HUES6 (cell line): ENCODE measurements around the gene DDX47.
"Not testable (repeated sequence)": the region's sequence is repeated elsewhere in the genome, so short reads cannot be mapped to it uniquely, and the experiment has no call there.

ENCODE experiments used
- H3K27ac ChIP-seq: 2 replicates; pipeline ENCODE4 v1.7.0; 2013; ENCODE audit warnings: low read depth, mild to moderate bottlenecking, low read length, inconsistent platforms
- H3K27me3 ChIP-seq: 2 replicates; pipeline ENCODE4 v1.6.1; 2013; ENCODE audit warnings: low read length; ENCODE audit not compliant: control insufficient read depth, insufficient read depth
- H3K36me3 ChIP-seq: 2 replicates; pipeline ENCODE4 v1.6.1; 2013; ENCODE audit warnings: low read length; ENCODE audit not compliant: control insufficient read depth, insufficient read depth
- H3K4me1 ChIP-seq: 2 replicates; pipeline ENCODE4 v1.6.1; 2013; ENCODE audit warnings: low read length; ENCODE audit not compliant: control insufficient read depth, insufficient read depth
- H3K4me3 ChIP-seq: 2 replicates; pipeline ENCODE4 v1.5.1; 2013; ENCODE audit warnings: low read depth, low read length
- H3K9ac ChIP-seq: one replicate; pipeline ENCODE4 v1.6.1; 2013; ENCODE audit warnings: mild to moderate bottlenecking, low read length
- H3K9me3 ChIP-seq: 2 replicates; pipeline ENCODE4 v1.6.1; 2013; ENCODE audit warnings: low read depth, low read length; ENCODE audit not compliant: control insufficient read depth, insufficient read depth

DDX47 gene

DNA sequence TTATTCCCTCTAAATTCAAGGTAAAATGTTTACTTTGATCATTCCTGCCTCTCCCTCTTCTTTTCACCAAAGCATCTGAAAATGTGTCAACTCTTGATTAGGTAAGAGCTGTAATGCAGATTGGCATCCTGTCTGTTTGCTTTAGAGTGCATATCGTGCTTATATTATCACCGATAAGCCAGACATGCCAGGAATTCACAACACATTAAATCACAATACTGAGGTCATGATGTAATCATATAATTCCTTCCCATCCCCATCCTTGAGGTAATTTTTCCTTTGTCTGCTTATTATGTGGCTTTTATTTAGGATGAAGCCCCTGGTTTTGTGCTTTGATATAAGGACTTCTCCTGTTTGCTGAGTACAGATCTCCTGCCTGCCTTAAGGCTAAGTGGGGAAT is 10.2 kb downstream of the DDX47 start:
- Histone ChIP-seq H3K9me3 (no peaks in the 10 kb centered on the region), H3K4me3 (no peak overlapping the region), H3K36me3 (peaks cover 88% of the 10 kb centered on the region), H3K4me1 (no peaks in the 10 kb centered on the region), H3K27me3 (no peaks in the 10 kb centered on the region), H3K9ac (no peak overlapping the region), H3K27ac (no peak overlapping the region)

DNA sequence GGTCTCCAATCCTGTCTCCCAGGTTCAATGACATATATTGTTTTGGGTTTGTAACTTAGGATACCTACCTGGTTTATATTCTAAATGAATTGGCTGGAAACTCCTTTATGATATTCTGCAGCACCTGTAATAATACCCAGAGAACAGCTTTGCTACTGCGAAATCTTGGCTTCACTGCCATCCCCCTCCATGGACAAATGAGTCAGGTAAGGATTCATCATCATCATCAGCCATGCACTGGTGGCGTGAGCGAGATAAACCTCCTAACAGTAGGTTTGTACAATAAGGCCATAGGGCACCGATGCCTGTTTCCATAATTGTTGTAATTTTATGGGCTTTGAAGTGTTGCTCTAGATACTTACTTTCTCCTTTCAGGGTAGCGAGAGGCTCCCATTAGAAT is 10.7 kb downstream of the DDX47 start:
- H3K27ac ChIP-seq: no peak overlapping the region
- peaks cover 92% of the 10 kb centered on the region for H3K36me3 ChIP-seq
- no peak overlapping the region for H3K9ac ChIP-seq
- H3K27me3 ChIP-seq: no peaks in the 10 kb centered on the region
- no peaks in the 10 kb centered on the region for H3K4me1 ChIP-seq
- no peaks in the 10 kb centered on the region for H3K9me3 ChIP-seq
- H3K4me3 ChIP-seq: no peak overlapping the region

DNA sequence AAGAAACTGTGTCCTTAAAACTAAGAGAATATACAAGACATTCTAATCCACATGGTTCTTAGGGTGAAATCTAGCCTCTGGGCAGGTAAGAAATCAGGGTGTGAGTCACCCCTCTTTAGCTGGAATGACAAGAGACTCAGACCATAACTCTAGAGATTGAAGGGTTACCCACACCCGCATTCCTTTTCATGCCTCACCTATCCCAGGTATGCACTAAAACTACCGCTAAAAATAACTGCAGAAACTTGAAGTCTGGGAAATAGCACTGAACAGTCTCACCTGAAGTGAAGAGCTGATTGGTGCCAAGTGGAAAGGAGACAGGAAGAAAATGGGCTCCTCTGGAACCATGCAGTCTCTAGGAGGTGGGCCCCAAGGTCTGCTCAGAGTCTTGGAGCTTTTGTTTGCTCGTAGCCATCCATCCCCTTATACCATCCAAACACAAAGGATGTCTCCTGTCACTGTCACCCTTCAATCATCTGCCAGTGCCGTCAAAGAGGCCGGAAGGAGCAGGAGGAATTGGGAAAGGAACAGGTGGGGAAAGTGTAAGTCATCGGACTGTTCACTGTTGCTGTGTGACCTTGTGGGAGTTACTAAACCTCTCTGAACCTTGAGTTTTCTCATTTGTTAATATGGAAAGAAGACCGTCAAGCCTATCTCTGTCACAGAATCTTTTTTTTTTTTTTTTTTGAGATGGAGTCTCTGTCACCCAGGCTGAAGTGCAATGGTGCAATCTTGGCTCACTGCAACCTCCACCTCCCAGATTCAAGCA is 22.4 kb downstream of the DDX47 start:
- no peak overlapping the region for H3K9ac ChIP-seq
- peaks cover 7% of the 10 kb centered on the region; the same call in 1 of the 2 replicates for H3K4me1 ChIP-seq
- no peak overlapping the region for H3K4me3 ChIP-seq
- peaks cover 40% of the 10 kb centered on the region for H3K36me3 ChIP-seq
- no peak overlapping the region for H3K27ac ChIP-seq
- no peaks in the 10 kb centered on the region for H3K9me3 ChIP-seq
- H3K27me3 ChIP-seq: no peaks in the 10 kb centered on the region

DNA sequence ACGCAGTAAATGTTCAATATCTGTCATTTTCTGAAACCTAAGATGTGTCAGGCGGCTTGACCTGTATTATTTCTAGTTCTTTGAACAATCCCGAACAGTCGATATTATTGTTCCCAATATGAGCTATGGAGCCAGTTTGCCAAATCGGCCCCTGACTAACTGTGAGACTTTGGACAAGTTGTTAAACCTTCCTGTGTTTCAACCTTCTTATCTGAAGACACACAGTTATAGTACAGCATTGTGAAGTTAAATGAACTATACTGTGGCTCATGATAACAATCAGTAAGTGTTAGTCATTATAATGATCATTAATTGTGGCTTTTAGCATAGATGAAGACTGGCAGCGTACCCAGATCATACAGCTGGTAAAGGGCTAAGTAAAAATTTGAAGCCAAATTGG is 23.4 kb downstream of the DDX47 start:
- Histone ChIP-seq H3K36me3 (peaks cover 33% of the 10 kb centered on the region), H3K27me3 (no peaks in the 10 kb centered on the region), H3K27ac (no peak overlapping the region), H3K9ac (no peak overlapping the region), H3K4me3 (no peak overlapping the region), H3K4me1 (peaks cover 7% of the 10 kb centered on the region; the same call in 1 of the 2 replicates), H3K9me3 (no peaks in the 10 kb centered on the region)

DNA sequence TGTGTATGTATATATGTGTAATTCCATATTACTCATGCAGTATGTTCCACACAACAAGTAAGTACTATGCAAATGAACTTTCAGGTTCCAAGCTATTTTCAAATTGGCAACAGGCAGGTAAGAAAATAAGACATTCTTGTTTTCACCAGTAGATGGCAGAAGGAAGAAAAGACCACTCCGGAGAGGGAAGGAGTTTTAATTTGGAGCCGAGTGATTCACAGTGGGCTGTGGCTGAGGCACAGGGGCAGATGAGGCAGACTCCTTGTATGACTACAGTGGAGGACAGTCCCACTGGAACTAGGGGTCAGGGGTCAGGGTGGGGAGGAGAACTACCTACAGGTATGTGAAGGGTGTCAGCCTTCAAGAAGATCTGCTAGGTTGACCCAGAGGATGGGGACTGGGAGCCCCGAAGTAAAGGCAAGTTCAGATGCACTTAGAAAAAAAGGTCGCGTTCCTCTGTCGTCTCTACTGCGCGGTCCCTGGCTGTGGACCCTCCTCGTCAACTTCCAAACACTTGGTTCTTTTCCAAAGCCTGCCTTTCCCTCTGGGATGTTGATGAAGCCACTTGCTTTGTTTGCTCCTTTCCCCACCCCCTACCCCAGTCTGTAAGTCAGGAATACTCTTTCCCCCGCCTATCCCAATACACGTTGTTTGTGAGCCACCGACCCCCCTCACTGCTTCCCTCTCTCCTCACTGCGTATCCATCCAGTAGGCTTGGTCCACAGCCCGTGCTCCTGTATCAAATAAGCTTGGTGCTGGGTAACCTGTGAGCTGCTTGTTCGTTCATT is 24.1 kb downstream of the DDX47 start:
- Histone ChIP-seq H3K4me1 (peaks cover 7% of the 10 kb centered on the region; the same call in 1 of the 2 replicates), H3K36me3 (peaks cover 29% of the 10 kb centered on the region), H3K9ac (no peak overlapping the region), H3K27me3 (no peaks in the 10 kb centered on the region), H3K4me3 (no peak overlapping the region), H3K27ac (no peak overlapping the region), H3K9me3 (no peaks in the 10 kb centered on the region)

DNA sequence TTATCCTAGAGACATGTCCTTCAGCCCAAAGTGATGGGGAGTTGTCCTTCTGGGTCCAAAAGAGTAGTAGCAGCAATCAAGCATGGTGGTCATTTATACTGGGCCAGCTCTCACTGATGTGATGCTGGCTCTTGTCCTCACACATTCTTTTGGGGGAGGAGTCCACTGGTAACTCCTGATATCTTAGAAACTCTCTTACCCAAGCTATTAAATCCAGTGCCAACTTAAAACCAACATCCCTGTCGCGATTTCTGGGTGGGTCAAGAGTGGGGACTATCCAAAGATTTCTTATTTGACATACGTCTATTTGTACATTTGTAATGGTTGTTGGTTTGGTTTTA is 24.6 kb downstream of the DDX47 start:
- Histone ChIP-seq H3K27ac (no peak overlapping the region), H3K9ac (no peak overlapping the region), H3K27me3 (no peaks in the 10 kb centered on the region), H3K9me3 (no peaks in the 10 kb centered on the region), H3K36me3 (peaks cover 23% of the 10 kb centered on the region), H3K4me1 (peaks cover 7% of the 10 kb centered on the region; the same call in 1 of the 2 replicates), H3K4me3 (no peak overlapping the region)

DNA sequence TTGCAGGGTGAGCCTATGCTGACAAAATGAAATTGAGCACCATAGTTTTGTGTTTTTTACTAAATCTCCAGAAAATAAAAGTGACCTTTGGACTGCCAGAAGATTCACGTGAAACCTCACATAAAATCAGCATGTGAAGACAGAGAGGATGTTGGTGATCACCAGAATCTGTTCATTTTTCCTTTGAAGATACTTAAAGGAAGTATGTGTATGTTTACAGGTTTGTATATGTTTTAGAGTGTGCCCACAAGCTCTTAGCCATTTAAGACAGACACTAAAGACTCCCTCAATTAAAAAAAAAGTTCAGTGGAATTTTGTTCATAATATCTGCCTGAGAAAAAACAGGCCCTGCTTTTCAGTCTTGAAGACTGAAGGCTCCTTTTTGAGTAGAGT is 25.9 kb downstream of the DDX47 start:
- Histone ChIP-seq H3K36me3 (peaks cover 13% of the 10 kb centered on the region), H3K4me1 (peaks cover 7% of the 10 kb centered on the region; the same call in 1 of the 2 replicates), H3K27me3 (no peaks in the 10 kb centered on the region), H3K27ac (no peak overlapping the region), H3K9me3 (no peaks in the 10 kb centered on the region), H3K4me3 (no peak overlapping the region), H3K9ac (no peak overlapping the region)

DNA sequence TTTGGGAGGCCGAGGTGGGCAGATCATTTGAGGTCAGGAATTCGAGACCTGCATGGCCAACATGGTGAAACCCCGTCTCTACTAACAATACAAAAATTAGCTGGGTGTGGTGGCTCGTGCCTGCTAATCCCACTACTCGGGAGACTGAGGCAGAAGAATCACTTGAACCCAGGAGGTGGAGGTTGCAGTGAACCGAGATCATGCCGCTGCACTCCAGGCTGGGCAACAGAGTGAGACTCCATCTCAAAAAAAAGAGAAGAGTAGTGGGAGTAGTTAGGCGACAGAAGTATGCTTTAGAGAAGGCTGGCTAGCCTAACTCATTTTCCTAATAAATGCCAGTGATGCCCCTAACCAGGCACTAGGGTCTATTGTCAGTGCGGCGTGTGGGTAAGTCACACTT is 26.3 kb downstream of the DDX47 start:
- H3K27ac ChIP-seq: not testable (repeated sequence)
- peaks cover 11% of the 10 kb centered on the region for H3K36me3 ChIP-seq

DNA sequence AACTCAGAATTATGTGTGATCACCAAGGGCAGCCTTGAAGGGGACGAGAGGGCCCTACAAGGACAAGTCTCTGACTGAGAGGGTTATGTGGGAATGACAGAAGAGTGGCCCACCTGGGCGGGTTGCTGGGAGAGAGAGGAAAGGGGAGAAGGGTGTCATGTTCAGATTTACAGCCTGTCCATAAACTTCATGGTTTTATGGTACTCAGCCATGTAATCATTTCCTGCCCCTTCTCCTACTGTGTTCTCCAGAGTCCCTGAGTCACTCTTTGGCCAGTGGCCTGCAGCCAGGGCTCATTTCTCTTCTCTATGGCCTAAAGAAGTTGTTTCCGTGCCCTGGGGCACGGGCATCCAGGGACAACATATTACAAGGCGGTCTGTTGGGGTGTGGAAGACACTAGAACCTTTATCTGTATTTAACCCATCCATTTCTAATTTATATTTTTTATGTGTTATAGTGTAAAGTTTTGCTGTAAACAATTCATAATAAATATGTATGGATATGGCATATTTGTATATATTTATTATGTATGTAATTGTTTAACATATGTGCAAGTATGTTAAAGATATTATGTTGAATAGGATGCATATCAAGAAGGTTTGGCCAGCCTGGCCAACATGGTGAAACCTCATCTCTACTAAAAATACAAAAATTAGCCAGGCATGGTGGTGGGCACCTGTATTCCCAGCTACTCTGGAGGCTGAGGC is 26.9 kb downstream of the DDX47 start:
- H3K27ac ChIP-seq: no peak overlapping the region
- no peak overlapping the region for H3K9ac ChIP-seq
- peaks cover 11% of the 10 kb centered on the region for H3K36me3 ChIP-seq
- H3K27me3 ChIP-seq: no peaks in the 10 kb centered on the region
- H3K9me3 ChIP-seq: no peaks in the 10 kb centered on the region
- H3K4me3 ChIP-seq: no peak overlapping the region
- peaks cover 7% of the 10 kb centered on the region; the same call in 1 of the 2 replicates for H3K4me1 ChIP-seq

More for the DNA sequence above, 26.3 kb downstream of the DDX47 start:
- H3K4me1 ChIP-seq, H3K4me3 ChIP-seq, H3K27me3 ChIP-seq, H3K9me3 ChIP-seq, H3K9ac ChIP-seq: not testable (repeated sequence)

DNA sequence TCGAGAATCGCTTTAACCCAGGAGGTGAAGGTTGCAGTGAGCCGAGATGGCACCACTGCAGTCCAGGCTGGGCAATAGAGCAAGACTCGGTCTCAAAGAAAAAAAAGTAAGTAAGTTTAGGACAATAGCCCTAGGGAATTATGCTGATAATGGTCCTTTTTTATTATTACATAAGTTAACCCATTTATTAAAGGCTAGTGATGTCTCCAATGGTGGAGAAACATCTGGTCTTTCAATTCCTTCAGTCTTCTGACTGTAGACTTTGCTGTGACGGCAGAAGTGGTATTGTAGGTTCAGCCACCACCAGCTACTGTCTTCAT is 27.4 kb downstream of the DDX47 start:
- H3K9me3 ChIP-seq: no peaks in the 10 kb centered on the region
- no peak overlapping the region for H3K27ac ChIP-seq
- peaks cover 7% of the 10 kb centered on the region; the same call in 1 of the 2 replicates for H3K4me1 ChIP-seq
- H3K27me3 ChIP-seq: no peaks in the 10 kb centered on the region
- H3K36me3 ChIP-seq: peaks cover 11% of the 10 kb centered on the region
- no peak overlapping the region for H3K4me3 ChIP-seq
- H3K9ac ChIP-seq: no peak overlapping the region

DNA sequence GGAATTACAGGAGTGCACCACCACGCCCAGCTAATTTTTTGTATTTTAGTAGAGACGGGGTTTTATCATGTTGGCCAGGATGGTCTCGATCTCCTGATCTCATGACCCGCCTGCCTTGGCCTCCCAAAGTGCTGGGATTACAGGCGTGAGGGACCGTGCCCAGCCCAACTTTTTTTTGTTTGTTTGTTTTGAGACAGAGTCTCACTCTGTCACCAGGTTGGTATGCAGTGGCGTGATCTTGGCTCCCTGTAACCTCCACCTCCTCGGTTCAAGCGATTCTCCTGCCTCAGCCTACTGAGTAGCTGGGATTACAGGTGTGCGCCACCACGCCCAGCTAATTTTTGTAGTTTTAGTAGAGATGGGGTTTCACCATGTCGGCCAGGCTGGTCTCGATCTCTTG is 28.3 kb downstream of the DDX47 start:
- not testable (repeated sequence) for H3K36me3 ChIP-seq, H3K9me3 ChIP-seq, H3K4me3 ChIP-seq, H3K4me1 ChIP-seq, H3K27me3 ChIP-seq, H3K9ac ChIP-seq, H3K27ac ChIP-seq
